ENCODE results near the gene PSMF1.

GRCh38 chr20:1083431-1084080, 34.8 kb upstream of the PSMF1 start:
- TF ChIP-seq, protein P1, sequence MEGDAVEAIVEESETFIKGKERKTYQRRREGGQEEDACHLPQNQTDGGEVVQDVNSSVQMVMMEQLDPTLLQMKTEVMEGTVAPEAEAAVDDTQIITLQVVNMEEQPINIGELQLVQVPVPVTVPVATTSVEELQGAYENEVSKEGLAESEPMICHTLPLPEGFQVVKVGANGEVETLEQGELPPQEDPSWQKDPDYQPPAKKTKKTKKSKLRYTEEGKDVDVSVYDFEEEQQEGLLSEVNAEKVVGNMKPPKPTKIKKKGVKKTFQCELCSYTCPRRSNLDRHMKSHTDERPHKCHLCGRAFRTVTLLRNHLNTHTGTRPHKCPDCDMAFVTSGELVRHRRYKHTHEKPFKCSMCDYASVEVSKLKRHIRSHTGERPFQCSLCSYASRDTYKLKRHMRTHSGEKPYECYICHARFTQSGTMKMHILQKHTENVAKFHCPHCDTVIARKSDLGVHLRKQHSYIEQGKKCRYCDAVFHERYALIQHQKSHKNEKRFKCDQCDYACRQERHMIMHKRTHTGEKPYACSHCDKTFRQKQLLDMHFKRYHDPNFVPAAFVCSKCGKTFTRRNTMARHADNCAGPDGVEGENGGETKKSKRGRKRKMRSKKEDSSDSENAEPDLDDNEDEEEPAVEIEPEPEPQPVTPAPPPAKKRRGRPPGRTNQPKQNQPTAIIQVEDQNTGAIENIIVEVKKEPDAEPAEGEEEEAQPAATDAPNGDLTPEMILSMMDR (IDR thresholded peaks at IDR 0.05; ENCODE audit: low read depth, low read length) = no peak
- TF ChIP-seq POLR2A (IDR thresholded peaks at IDR 0.05; ENCODE audit: extremely low read depth, insufficient read length) (no peak), MYC (IDR thresholded peaks at IDR 0.05; ENCODE audit: low read depth, low read length) (no peak)
